Gastrocnemius medialis (tissue), 4 donors: ENCODE measurements around the gene CDK9. TPM values are rescaled to one million over a fixed set of nuclear protein-coding genes. Genes with fewer than 3 reads are reported as not detected.

Experiments
- ATAC-seq, 2 donors: fragments of 150-250 bp; one replicate each; pipeline ENCODE4 v1.9.1; 2016
- DNase-seq, 2 donors: peaks; one replicate each; pipeline ENCODE4 v3.0.0-alpha.2; 2019
- H3K27ac ChIP-seq, 4 donors: fragments of 200-600 bp; sonication (generic); 1 replicate in 1 of 4; 2 replicates in 3 of 4; pipeline ENCODE4 v1.5.1; 2016 to 2018; ENCODE audit warnings: mild to moderate bottlenecking in 2 of 4, moderate library complexity in 1 of 4
- H3K27me3 ChIP-seq, 3 donors: fragments of 200-600 bp; sonication (generic) in 2 of 3; 1 replicate in 1 of 3; 2 replicates in 2 of 3; pipeline versions ENCODE4 v1.5.1 to v1.6.0; 2016 to 2019; ENCODE audit warnings: mild to moderate bottlenecking in 1 of 3, moderate library complexity in 1 of 3
- H3K36me3 ChIP-seq, 2 donors: fragments of 200-600 bp; sonication (generic) in 1 of 2; one replicate each; pipeline ENCODE4 v1.5.1; 2017 to 2018
- H3K4me1 ChIP-seq, 2 donors: fragments of 200-600 bp; sonication (generic) in 1 of 2; one replicate each; pipeline ENCODE4 v1.5.1; 2016 to 2017; ENCODE audit warnings: mild to moderate bottlenecking in 2 of 2
- H3K4me3 ChIP-seq, 4 donors: fragments of 200-600 bp; sonication (generic) in 3 of 4; 1 replicate in 1 of 4; 2 replicates in 3 of 4; pipeline ENCODE4 v1.5.1; 2016 to 2019; ENCODE audit warnings: mild to moderate bottlenecking in 2 of 4
- H3K9me3 ChIP-seq, 3 donors: fragments of 200-600 bp; sonication (generic) in 2 of 3; 1 replicate in 1 of 3; 2 replicates in 2 of 3; pipeline ENCODE4 v1.5.1; 2016 to 2019
- CTCF ChIP-seq, 5 experiments: fragments of 450-650 bp in 3 of 5; fragments of 200-600 bp in 2 of 5; sonication (generic) in 2 of 5; IDR thresholded peaks in 4 of 5; conservative IDR thresholded peaks in 1 of 5; 1 replicate in 4 of 5; 2 replicates in 1 of 5; pipeline ENCODE4 v1.5.1; 2016 to 2019; ENCODE audit warnings: antibody characterized with exemption in 5 of 5, mild to moderate bottlenecking in 3 of 5, moderate library complexity in 3 of 5
- POLR2A ChIP-seq, 2 donors: fragments of 450-650 bp; IDR thresholded peaks; one replicate each; pipeline ENCODE4 v1.6.1; 2017; ENCODE audit warnings: antibody characterized with exemption in 2 of 2, mild to moderate bottlenecking in 2 of 2, moderate library complexity in 2 of 2
- in situ Hi-C, 4 donors: fragments of 200-750 bp; cut with MboI; loops; one replicate each; pipeline versions ENCODE4 v1.15.0 to v1.8.0; 2017; ENCODE audit warnings: low sequenced_read_pairs in 4 of 4
- intact Hi-C: fragments of 100-400 bp; cut with DNase I; formaldehyde crosslinking; loops from one replicate; pipeline ENCODE4 v1.15.1; 2023; ENCODE audit warnings: low total_unique reads
- total RNA-seq, 4 donors: library from RNA; depleted of rRNA; stranded (reverse); fragments of >200 nt; gene quantifications; one replicate each; pipeline versions ENCODE4 v1.1.0 to v1.2.3, GENCODE V29; 2016

CDK9 gene
- total RNA-seq, 4 donors from 2014 or later = 50.3 to 71.2 (median 51.2) TPM

GRCh38 chr9:127769929-127770582, 15.8 kb upstream of the CDK9 start:
- peaks cover 11 to 18% of the 10 kb centered on the region in 2 donors for H3K4me1 ChIP-seq
- in situ Hi-C loops (no loop called here), intact Hi-C loops (no loop called here)
- ATAC-seq (no peak), DNase-seq (no peak)
- no peaks in the 10 kb centered on the region for H3K27me3 ChIP-seq
- H3K4me3 ChIP-seq = peak overlapping the region; percentile 58 to 69 (median 66)
- H3K9me3 ChIP-seq = no peaks in the 10 kb centered on the region
- no peaks in the 10 kb centered on the region for H3K36me3 ChIP-seq
- no peak for TF ChIP-seq CTCF (IDR thresholded peaks at IDR 0.05 in 4 of 5, conservative IDR thresholded peaks at IDR 0.05 in 1 of 5)
- TF ChIP-seq POLR2A (IDR thresholded peaks at IDR 0.05) = no peak
- H3K27ac ChIP-seq = peak overlapping the region; percentile 56 to 81 (median 76)

- in situ Hi-C loops (no loop called here), intact Hi-C loops (no loop called here)
- Histone ChIP-seq H3K36me3 (no peaks in the 10 kb centered on the region), H3K9me3 (no peaks in the 10 kb centered on the region), H3K27me3 (no peaks in the 10 kb centered on the region), H3K4me1 (peaks cover 11 to 18% of the 10 kb centered on the region in 2 donors), H3K27ac (peak overlapping the region; percentile 56 to 81 (median 76)), H3K4me3 (peak overlapping the region; percentile 58 to 69 (median 66))
- no peak for DNase-seq
- no peak for ATAC-seq
- no peak for TF ChIP-seq POLR2A (IDR thresholded peaks at IDR 0.05)
- TF ChIP-seq CTCF (IDR thresholded peaks at IDR 0.05 in 4 of 5, conservative IDR thresholded peaks at IDR 0.05 in 1 of 5) = no peak
Observed at GRCh38 chr9:127770583-127770904, 15.3 kb upstream of the CDK9 start.

GRCh38 chr9:127770905-127771569, 14.8 kb upstream of the CDK9 start:
- H3K4me3 ChIP-seq = peak overlapping the region; percentile 58 to 69 (median 66)
- H3K27me3 ChIP-seq = no peaks in the 10 kb centered on the region
- ATAC-seq (peak; percentile 93 to 94), DNase-seq (peak; percentile 96 to 97)
- peak in 1 of 2 donors; percentile 66 for TF ChIP-seq POLR2A (IDR thresholded peaks at IDR 0.05)
- peak in 1 of 5 experiments; percentile 15 for TF ChIP-seq CTCF (IDR thresholded peaks at IDR 0.05 in 4 of 5, conservative IDR thresholded peaks at IDR 0.05 in 1 of 5)
- intact Hi-C loops (loop anchor here (1.0 kb wide), 3 partner anchors 14 to 36 kb away; partner anchors contain the start of gene TOR2A), in situ Hi-C loops (no loop called here)
- H3K4me1 ChIP-seq = peaks cover 11 to 18% of the 10 kb centered on the region in 2 donors
- H3K36me3 ChIP-seq = no peaks in the 10 kb centered on the region
- H3K9me3 ChIP-seq = no peaks in the 10 kb centered on the region
- H3K27ac ChIP-seq = peak overlapping the region; percentile 56 to 81 (median 76)

GRCh38 chr9:127771570-127772189, 14.2 kb upstream of the CDK9 start:
- no peaks in the 10 kb centered on the region for H3K36me3 ChIP-seq
- ATAC-seq (no peak), DNase-seq (no peak)
- peak overlapping the region; percentile 58 to 69 (median 66) for H3K4me3 ChIP-seq
- in situ Hi-C loops = no loop called here
- H3K27ac ChIP-seq = peak overlapping the region; percentile 56 to 81 (median 76)
- H3K4me1 ChIP-seq = peaks cover 11 to 18% of the 10 kb centered on the region in 2 donors
- intact Hi-C loops = loop anchor here (1.0 kb wide), 3 partner anchors 14 to 36 kb away; partner anchors contain the start of gene TOR2A
- H3K9me3 ChIP-seq = no peaks in the 10 kb centered on the region
- TF ChIP-seq POLR2A (IDR thresholded peaks at IDR 0.05) = no peak
- no peak for TF ChIP-seq CTCF (IDR thresholded peaks at IDR 0.05 in 4 of 5, conservative IDR thresholded peaks at IDR 0.05 in 1 of 5)
- H3K27me3 ChIP-seq = no peaks in the 10 kb centered on the region
